Stimulated activated CD4-positive, alpha-beta T cell treated with anti-CD3 and anti-CD28 coated beads, Interleukin-12 subunit alpha, Interleukin-12 subunit beta, amount 100 ng/mL, for 24 hours (primary cell): ENCODE results near the gene FBLN1.

Experiments used
- DNase-seq, 2 experiments: peaks; one replicate each; pipeline ENCODE4 v3.0.0-alpha.2; 2020; ENCODE audit warnings: low read depth in 2 of 2

Gene FBLN1

GRCh38 chr22:45565171-45565570, 62.5 kb downstream of the FBLN1 start:
- DNase-seq, result no peak

GRCh38 chr22:45565973-45566372, 63.3 kb downstream of the FBLN1 start:
- no peak for DNase-seq

GRCh38 chr22:45568213-45568612, 65.5 kb downstream of the FBLN1 start:
- no peak for DNase-seq

- DNase-seq, result no peak
Observed at GRCh38 chr22:45571089-45571488, 68.4 kb downstream of the FBLN1 start.

GRCh38 chr22:45572444-45572843, 69.8 kb downstream of the FBLN1 start:
- no peak for DNase-seq

GRCh38 chr22:45574069-45574703, 71.5 kb downstream of the FBLN1 start:
- no peak for DNase-seq

GRCh38 chr22:45575173-45575572, 72.5 kb downstream of the FBLN1 start:
- no peak for DNase-seq

- no peak for DNase-seq
Observed at GRCh38 chr22:45575607-45576272, 73.1 kb downstream of the FBLN1 start.

GRCh38 chr22:45576273-45576625, 73.6 kb downstream of the FBLN1 start:
- DNase-seq, result no peak

GRCh38 chr22:45576730-45577464, 74.2 kb downstream of the FBLN1 start:
- DNase-seq, result no peak

GRCh38 chr22:45577746-45578523, 75.3 kb downstream of the FBLN1 start:
- DNase-seq, result peak; percentile 44 to 79

GRCh38 chr22:45578524-45579147, 76.0 kb downstream of the FBLN1 start:
- no peak for DNase-seq

GRCh38 chr22:45579306-45579705, 76.6 kb downstream of the FBLN1 start:
- DNase-seq, result no peak

- DNase-seq, result no peak
Observed at GRCh38 chr22:45579806-45580725, 77.4 kb downstream of the FBLN1 start.

GRCh38 chr22:45580726-45581381, 78.2 kb downstream of the FBLN1 start:
- DNase-seq, result no peak

- DNase-seq, result no peak
Observed at GRCh38 chr22:45581549-45582080, 78.9 kb downstream of the FBLN1 start.

- DNase-seq, result no peak
Observed at GRCh38 chr22:45582236-45582954, 79.7 kb downstream of the FBLN1 start.

- no peak for DNase-seq
Observed at GRCh38 chr22:45582955-45583320, 80.3 kb downstream of the FBLN1 start.

- DNase-seq, result no peak
Observed at GRCh38 chr22:45583504-45583903, 80.8 kb downstream of the FBLN1 start.
